HCT116 (cell line): ENCODE results near the gene IGFBP6. TPM values are rescaled to one million over a fixed set of nuclear protein-coding genes. Genes with fewer than 3 reads are reported as not detected.

ENCODE experiments used
- ATAC-seq: fragments of 200-7000 bp; cut with Tn5 transposase; 2 replicates; pipeline ENCODE4 v1.9.1; 2020; ENCODE audit warnings: mild to moderate bottlenecking, moderate library complexity
- BruUV-seq: library from RNA; stranded (reverse); fragments of 400-500 nt; replicated peaks from 2 replicates; lab custom pipeline; 2021; lab: Mats Ljungman, UMichigan
- CTCF ChIA-PET: fragments of 300-600 bp; sonication (Branson Sonifier 250); formaldehyde crosslinking; loops from one replicate; lab custom pipeline; 2021; ENCODE audit warnings: antibody characterized with exemption; lab: Charles Lee
- POLR2A ChIA-PET: fragments of 300-600, 350-600 bp; sonication (Branson Sonifier 250); formaldehyde crosslinking; loops from one replicate; lab custom pipeline; 2021; ENCODE audit warnings: antibody characterized with exemption; lab: Charles Lee
- RAD21 ChIA-PET, 2 experiments: fragments of 300-600 bp; sonication (Branson Sonifier 250); formaldehyde crosslinking; loops; one replicate each; lab custom pipeline; 2023; ENCODE audit warnings: low total read pairs in 2 of 2; ENCODE audit not compliant: uncharacterized antibody in 2 of 2, unreplicated experiment in 2 of 2, low non-redundant PET in 1 of 2; lab: Charles Lee
- DNase-seq: peaks from one replicate; pipeline ENCODE4 v3.0.0-alpha.2; 2010; ENCODE audit warnings: low read depth, low spot score
- H2AFZ ChIP-seq: fragments of 200-600 bp; shearing (Covaris generic), sonication (generic); 2 replicates; pipeline ENCODE4 v1.6.1; 2017; ENCODE audit warnings: low read depth, mixed run types, mixed read lengths, antibody characterized with exemption, low read length; ENCODE audit not compliant: poor library complexity, severe bottlenecking
- H3K27ac ChIP-seq: 2 replicates; pipeline ENCODE4 v1.5.1; 2012; ENCODE audit warnings: low read depth, low read length
- H3K27me3 ChIP-seq: fragments of 200-600 bp; sonication (generic); 2 replicates; pipeline ENCODE4 v1.6.1; 2016; ENCODE audit warnings: mixed run types, low read length, mixed read lengths; ENCODE audit not compliant: insufficient read depth
- H3K36me3 ChIP-seq, 2 experiments: fragments of 200-500 bp in 1 of 2; fragments of 200-600 bp in 1 of 2; sonication (Bioruptor generic) in 1 of 2; sonication (generic) in 1 of 2; 2 replicates each; pipeline versions ENCODE4 v1.5.1 to v1.6.1; 2014 to 2016; ENCODE audit warnings: low read length in 2 of 2, inconsistent platforms in 1 of 2, mixed read lengths in 1 of 2, mixed run types in 1 of 2; ENCODE audit not compliant: insufficient read depth in 2 of 2, control insufficient read depth in 1 of 2
- H3K4me1 ChIP-seq, 2 experiments: fragments of 200-600 bp in 1 of 2; sonication (generic) in 1 of 2; 2 replicates each; pipeline versions ENCODE4 v1.5.1 to v1.6.1; 2012 to 2017; ENCODE audit warnings: low read length in 2 of 2, inconsistent platforms in 1 of 2, mild to moderate bottlenecking in 1 of 2, mixed read lengths in 1 of 2, mixed run types in 1 of 2, moderate library complexity in 1 of 2; ENCODE audit not compliant: insufficient read depth in 2 of 2, control insufficient read depth in 1 of 2
- H3K4me2 ChIP-seq: fragments of 200-600 bp; sonication (generic); 2 replicates; pipeline ENCODE4 v1.6.1; 2017; ENCODE audit warnings: mixed run types, low read length, mixed read lengths
- H3K4me3 ChIP-seq, 2 experiments: fragments of 200-600 bp in 1 of 2; sonication (generic) in 1 of 2; replicated peaks in 1 of 2; 2 replicates each; pipeline ENCODE4 v1.5.1; 2011 to 2016; ENCODE audit warnings: low read length in 2 of 2, control low read depth in 1 of 2, low read depth in 1 of 2, mild to moderate bottlenecking in 1 of 2, mixed read lengths in 1 of 2, mixed run types in 1 of 2
- H3K79me2 ChIP-seq: fragments of 200-600 bp; sonication (generic); 2 replicates; pipeline ENCODE4 v1.6.1; 2017; ENCODE audit warnings: mild to moderate bottlenecking, mixed run types, low read length, moderate library complexity, mixed read lengths; ENCODE audit not compliant: insufficient read depth
- H3K9ac ChIP-seq: fragments of 200-600 bp; sonication (generic); 2 replicates; pipeline ENCODE4 v1.6.1; 2016; ENCODE audit warnings: low read length, mixed read lengths
- H3K9me2 ChIP-seq: fragments of 200-600 bp; sonication (generic), shearing (Covaris generic); 2 replicates; pipeline ENCODE4 v1.6.1; 2017; ENCODE audit warnings: mixed run types, mild to moderate bottlenecking, moderate library complexity; ENCODE audit not compliant: insufficient read depth
- H3K9me3 ChIP-seq, 2 experiments: fragments of 200-500 bp in 1 of 2; fragments of 200-600 bp in 1 of 2; sonication (Bioruptor generic) in 1 of 2; sonication (generic) in 1 of 2; 2 replicates each; pipeline ENCODE4 v1.6.1; 2014 to 2017; ENCODE audit warnings: low read length in 2 of 2, mixed read lengths in 2 of 2, inconsistent platforms in 1 of 2, low read depth in 1 of 2, mild to moderate bottlenecking in 1 of 2, mixed run types in 1 of 2, moderate library complexity in 1 of 2; ENCODE audit not compliant: control insufficient read depth in 1 of 2, insufficient read depth in 1 of 2
- H4K20me1 ChIP-seq: fragments of 200-600 bp; sonication (generic), shearing (Covaris generic); 2 replicates; pipeline ENCODE4 v1.6.1; 2017; ENCODE audit warnings: mixed run types, mild to moderate bottlenecking, moderate library complexity; ENCODE audit not compliant: insufficient read depth
- ATF3 ChIP-seq: IDR thresholded peaks from 2 replicates; pipeline ENCODE4 v1.6.1; 2012
- CTCF ChIP-seq, 3 experiments: fragments of 200-600 bp in 1 of 3; sonication (generic) in 1 of 3; IDR thresholded peaks in 2 of 3; conservative IDR thresholded peaks in 1 of 3; 2 replicates each; pipeline ENCODE4 v1.5.1; 2012 to 2017; ENCODE audit warnings: low read depth in 2 of 3, low read length in 2 of 3, antibody characterized with exemption in 1 of 3, borderline replicate concordance in 1 of 3, control low read depth in 1 of 3, mild to moderate bottlenecking in 1 of 3, mixed read lengths in 1 of 3, mixed run types in 1 of 3, moderate library complexity in 1 of 3; ENCODE audit not compliant: insufficient read depth in 1 of 3
- ELF1 ChIP-seq: IDR thresholded peaks from 2 replicates; pipeline ENCODE4 v1.6.1; 2012; ENCODE audit warnings: low read depth, borderline replicate concordance
- EZH2phosphoT487 ChIP-seq: fragments of 200-600 bp; IDR thresholded peaks from 2 replicates; pipeline ENCODE4 v1.6.1; 2018; ENCODE audit warnings: antibody characterized with exemption, borderline replicate concordance
- POLR2A ChIP-seq: IDR thresholded peaks from 2 replicates; pipeline ENCODE4 v1.7.0; 2011; ENCODE audit warnings: borderline replicate concordance; ENCODE audit not compliant: insufficient read depth, insufficient read length; ENCODE audit errors: extremely low read depth
- REST ChIP-seq: IDR thresholded peaks from 2 replicates; pipeline ENCODE4 v1.6.1; 2012; ENCODE audit warnings: low read depth
- SP1 ChIP-seq: IDR thresholded peaks from 2 replicates; pipeline ENCODE4 v1.6.1; 2012; ENCODE audit warnings: low read depth
- SRF ChIP-seq: IDR thresholded peaks from 2 replicates; pipeline ENCODE4 v1.6.1; 2012; ENCODE audit warnings: low read depth
- ZFX ChIP-seq: fragments of 450-650 bp; IDR thresholded peaks from 2 replicates; pipeline ENCODE4 v1.6.1; 2017
- ZNF274 ChIP-seq: fragments of 200-500 bp; sonication (Bioruptor generic); IDR thresholded peaks from 2 replicates; pipeline ENCODE4 v1.6.1; 2014; ENCODE audit warnings: mild to moderate bottlenecking, low read depth, low read length, inconsistent platforms
- intact Hi-C: fragments of 100-400 bp; cut with micrococcal nuclease; formaldehyde crosslinking; loops from 2 replicates; pipeline ENCODE4 v1.10.0; 2022
- total RNA-seq: library from RNA; stranded (reverse); gene quantifications from one replicate; pipeline ENCODE4 v1.2.1, GENCODE V29; 2021; ENCODE audit not compliant: unreplicated experiment

Gene IGFBP6
- total RNA-seq, 1 experiment from 2014 or later, result 83.4 TPM

- no peak for DNase-seq
- CTCF ChIA-PET, result interaction anchor here (1.2 kb wide), 1 partner anchor 30 kb away, joined by 3 read pairs; no protein-coding TSS in a partner anchor
- POLR2A ChIA-PET, result interaction anchor here (4.1 kb wide), 1 partner anchor 17 kb away, joined by 17 read pairs; the partner anchor contains the start of gene SPRYD3
These were observed 1.3 kb upstream of the IGFBP6 start for GRCh38 chr12:53096089-53096741.

More at GRCh38 chr12:53096089-53096741, 1.3 kb upstream of the IGFBP6 start:
- Histone ChIP-seq H3K9me2 (no peaks in the 10 kb centered on the region), H3K27me3 (no peaks in the 10 kb centered on the region), H3K79me2 (no peaks in the 10 kb centered on the region), H3K4me2 (peak overlapping the region; percentile 79), H3K36me3 (no peaks in the 10 kb centered on the region), H3K9me3 (no peaks in the 10 kb centered on the region), H4K20me1 (no peaks in the 10 kb centered on the region), H2AFZ (no peak overlapping the region), H3K9ac (peak overlapping the region; percentile 67), H3K27ac (no peak overlapping the region), H3K4me3 (peak overlapping the region; percentile 58 to 78; a peak in 3 of 4 replicates), H3K4me1 (peaks cover 49 to 74% of the 10 kb centered on the region in 2 experiments)
- TF ChIP-seq CTCF (IDR thresholded peaks at IDR 0.05 in 2 of 3, conservative IDR thresholded peaks at IDR 0.05 in 1 of 3; ENCODE audit: borderline replicate concordance in 1 of 3, insufficient read depth in 1 of 3, low read depth in 2 of 3, low read length in 2 of 3), result no peak
- TF ChIP-seq REST, result no peak
- no peak for TF ChIP-seq EZH2phosphoT487
- no peak for TF ChIP-seq POLR2A
- TF ChIP-seq ATF3, result no peak
- TF ChIP-seq ZNF274, result no peak
- TF ChIP-seq SRF, result no peak
- no peak for TF ChIP-seq ELF1
- no peak for TF ChIP-seq ZFX
- TF ChIP-seq SP1, result no peak
- ATAC-seq, result no peak
- BruUV-seq, result no TSS peak
- intact Hi-C loops, result no loop called here
- RAD21 ChIA-PET, result no interaction called here
